Cerebellar nuclear complex (tissue), 1 donor: ENCODE data around the gene NUDT21.

ENCODE experiments used
- DNase-seq, 2 experiments: peaks; one replicate each; lab custom pipeline; 2025; lab: John Stamatoyannopoulos, UW

The NUDT21 gene

GRCh38 chr16:56462064-56462796, 11.1 kb upstream of the NUDT21 start:
- no peak for DNase-seq

GRCh38 chr16:56460101-56460500, 9.0 kb upstream of the NUDT21 start:
- DNase-seq = no peak

GRCh38 chr16:56457927-56458470, 6.9 kb upstream of the NUDT21 start:
- no peak for DNase-seq

GRCh38 chr16:56451753-56452689, 889 bp upstream of the NUDT21 start:
- no peak for DNase-seq

- DNase-seq = no peak
These were observed 702 bp downstream of the NUDT21 start for GRCh38 chr16:56450275-56450985.

GRCh38 chr16:56448005-56448404, 3.1 kb downstream of the NUDT21 start:
- no peak for DNase-seq

GRCh38 chr16:56447286-56447685, 3.8 kb downstream of the NUDT21 start:
- no peak for DNase-seq

- DNase-seq = no peak
These were observed 13.1 kb downstream of the NUDT21 start for GRCh38 chr16:56438038-56438437.

GRCh38 chr16:56436258-56436657, 14.9 kb downstream of the NUDT21 start:
- no peak for DNase-seq

GRCh38 chr16:56428091-56428490, 23.0 kb downstream of the NUDT21 start:
- no peak for DNase-seq

GRCh38 chr16:56426585-56426984, 24.5 kb downstream of the NUDT21 start:
- no peak for DNase-seq

GRCh38 chr16:56425439-56425832, 25.7 kb downstream of the NUDT21 start, which contains the start of gene AMFR:
AMFR (minus strand) TSS chr16:56425545; CDS start chr16:56425327, 218 bp downstream.
- no peak for DNase-seq

- DNase-seq = no peak
These were observed 26.2 kb downstream of the NUDT21 start for GRCh38 chr16:56424791-56425438.

- no peak for DNase-seq
These were observed 26.7 kb downstream of the NUDT21 start for GRCh38 chr16:56424404-56424764.

- no peak for DNase-seq
These were observed 27.3 kb downstream of the NUDT21 start for GRCh38 chr16:56423584-56424403.

GRCh38 chr16:56422896-56423441, 28.2 kb downstream of the NUDT21 start:
- no peak for DNase-seq

GRCh38 chr16:56421976-56422669, 29.0 kb downstream of the NUDT21 start:
- DNase-seq = no peak

GRCh38 chr16:56421313-56421712, 29.8 kb downstream of the NUDT21 start:
- no peak for DNase-seq

- DNase-seq = no peak
These were observed 30.5 kb downstream of the NUDT21 start for GRCh38 chr16:56420613-56421012.
